Transverse colon (tissue), 3 donors: ENCODE data around the gene TJP1.

ENCODE experiments used
- CTCF ChIP-seq, 5 experiments: fragments of 200-600 bp in 3 of 5; fragments of 450-650 bp in 2 of 5; sonication (generic) in 3 of 5; IDR thresholded peaks; 1 replicate in 2 of 5; 2 replicates in 3 of 5; pipeline ENCODE4 v1.5.1; 2016 to 2017; ENCODE audit warnings: antibody characterized with exemption in 5 of 5, inconsistent platforms in 3 of 5, mild to moderate bottlenecking in 2 of 5, moderate library complexity in 1 of 5
- EP300 ChIP-seq: sonication (generic); formaldehyde crosslinking; IDR thresholded peaks from one replicate; pipeline ENCODE4 v1.6.1; 2017; ENCODE audit warnings: antibody characterized with exemption, low read depth
- POLR2A ChIP-seq: fragments of 450-650 bp; IDR thresholded peaks from one replicate; pipeline ENCODE4 v1.6.1; 2016; ENCODE audit warnings: antibody characterized with exemption, mild to moderate bottlenecking, moderate library complexity

DNA sequence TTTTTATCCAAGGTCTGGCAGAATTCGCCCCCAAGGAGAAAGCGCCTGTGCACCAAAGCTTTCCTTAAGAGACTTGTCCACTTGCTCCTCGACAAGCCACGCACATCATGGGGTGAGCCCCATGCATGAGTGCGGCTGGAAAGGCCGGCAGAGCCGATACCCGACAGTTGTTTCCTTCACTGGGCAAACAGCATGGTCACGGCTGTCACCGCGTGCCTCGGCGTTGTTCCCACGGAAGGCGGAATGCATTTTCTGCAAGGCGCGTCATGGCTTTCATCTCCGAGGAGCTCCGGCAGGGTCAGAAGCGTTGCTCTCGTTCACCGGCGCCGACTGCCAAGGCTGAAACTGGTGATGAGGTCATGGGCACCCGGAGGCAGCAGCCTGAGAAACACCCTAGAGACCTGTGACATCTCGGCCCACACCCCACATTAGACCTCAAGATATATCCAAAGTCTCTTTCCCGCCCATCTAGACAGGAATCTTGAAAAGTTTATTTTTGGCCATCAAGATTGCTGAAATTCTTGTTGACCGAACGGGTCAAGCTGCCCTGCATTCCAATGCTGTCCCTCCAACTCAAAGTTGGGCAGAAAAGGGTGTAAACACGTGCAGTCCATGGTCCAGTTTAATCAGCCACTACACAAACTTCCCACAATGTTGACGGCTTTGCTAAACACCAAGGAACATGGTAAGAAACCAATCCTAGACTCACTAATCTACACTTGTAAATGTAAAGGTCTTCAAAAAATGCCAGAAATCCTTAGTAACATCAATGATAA is 604 bp upstream of the TJP1 start:
- TF ChIP-seq CTCF (IDR thresholded peaks at IDR 0.05) (no peak), POLR2A (no peak), EP300 (no peak)
